ENCODE results near the gene LAMC1.
"Not testable (repeated sequence)": the region's sequence is repeated elsewhere in the genome, so short reads cannot be mapped to it uniquely, and the experiment has no call there.

Gene LAMC1

DNA sequence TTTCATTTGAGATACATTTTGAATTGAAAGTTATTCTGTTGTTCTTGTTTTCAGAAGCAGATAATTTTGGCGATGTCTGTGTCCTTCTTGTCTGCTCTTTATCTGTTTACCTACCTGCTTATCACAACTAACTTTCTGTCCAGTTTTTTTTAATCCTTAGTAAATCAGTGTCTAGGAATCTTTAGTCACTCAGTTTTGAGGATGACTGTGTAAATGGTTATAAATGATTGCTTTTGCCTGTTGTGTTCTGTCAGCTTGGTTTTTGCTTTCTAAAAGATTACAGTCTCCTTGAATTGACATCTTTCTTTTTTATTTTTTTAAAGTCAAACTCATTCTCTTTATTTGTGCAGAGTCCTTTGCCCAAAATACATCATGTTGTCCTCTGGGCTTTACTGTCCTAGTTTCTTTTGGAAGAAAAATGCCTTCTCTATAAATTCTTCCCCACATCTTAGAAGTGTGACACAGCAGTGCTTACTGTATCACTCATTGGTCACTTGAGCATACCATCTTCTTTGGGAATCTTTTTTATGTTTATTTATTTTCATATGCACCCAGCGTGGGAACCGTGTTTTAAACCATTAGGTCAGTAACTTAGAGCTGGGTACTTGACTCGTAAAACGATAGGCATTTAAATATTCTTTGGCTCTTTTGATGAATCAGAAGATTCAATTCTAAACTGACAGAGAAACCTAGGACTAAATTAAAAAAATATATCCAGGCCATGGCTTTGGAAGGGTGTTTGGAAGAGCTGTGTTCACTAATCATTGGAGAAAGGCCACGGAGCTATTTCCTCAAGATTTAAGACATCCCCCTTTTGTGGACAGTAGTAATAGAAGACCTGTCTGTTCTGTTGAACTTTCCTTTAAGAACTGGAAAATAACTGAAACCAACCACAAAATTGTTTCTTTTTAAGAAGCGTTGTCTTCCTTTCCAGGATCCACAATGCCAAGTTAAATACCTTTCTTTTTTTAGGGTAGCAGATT, 20.9 kb downstream of the LAMC1 start:
- no peak for DNase-seq

DNA sequence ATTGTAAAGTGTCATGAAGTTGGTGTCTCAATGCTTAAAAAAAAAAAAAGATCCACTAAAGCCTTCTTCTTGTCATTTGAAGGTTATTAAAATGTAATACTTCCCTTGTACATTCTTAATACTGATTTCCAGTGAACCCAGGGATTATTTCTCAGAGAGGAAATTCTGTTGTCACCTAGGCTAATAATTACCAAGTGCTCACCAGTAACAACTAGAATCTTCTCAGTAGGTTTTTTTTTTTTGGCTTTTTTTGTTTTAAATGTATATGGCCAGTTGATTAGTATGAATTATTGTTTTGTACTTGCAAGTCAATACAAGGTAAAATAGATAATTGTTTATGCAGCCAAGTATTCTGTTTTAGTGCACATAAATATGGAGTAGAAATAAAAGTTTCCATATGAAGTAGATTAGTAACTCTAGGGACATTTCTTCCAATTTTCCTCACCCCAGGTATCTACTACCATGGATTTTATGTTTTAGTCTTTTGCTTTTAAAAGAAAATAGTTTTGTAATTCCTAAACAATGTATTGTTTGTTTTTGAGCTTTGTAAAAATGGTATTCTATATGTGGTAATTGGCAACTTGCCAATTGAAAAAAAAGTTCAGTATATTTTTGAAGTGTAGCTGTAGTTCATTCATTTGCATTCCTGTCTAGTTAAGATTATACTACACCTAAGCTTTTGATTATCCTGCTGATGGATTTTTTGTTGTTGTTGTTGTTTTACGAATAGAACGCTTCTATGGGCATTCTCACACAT, 21.9 kb downstream of the LAMC1 start:
- DNase-seq = no peak

DNA sequence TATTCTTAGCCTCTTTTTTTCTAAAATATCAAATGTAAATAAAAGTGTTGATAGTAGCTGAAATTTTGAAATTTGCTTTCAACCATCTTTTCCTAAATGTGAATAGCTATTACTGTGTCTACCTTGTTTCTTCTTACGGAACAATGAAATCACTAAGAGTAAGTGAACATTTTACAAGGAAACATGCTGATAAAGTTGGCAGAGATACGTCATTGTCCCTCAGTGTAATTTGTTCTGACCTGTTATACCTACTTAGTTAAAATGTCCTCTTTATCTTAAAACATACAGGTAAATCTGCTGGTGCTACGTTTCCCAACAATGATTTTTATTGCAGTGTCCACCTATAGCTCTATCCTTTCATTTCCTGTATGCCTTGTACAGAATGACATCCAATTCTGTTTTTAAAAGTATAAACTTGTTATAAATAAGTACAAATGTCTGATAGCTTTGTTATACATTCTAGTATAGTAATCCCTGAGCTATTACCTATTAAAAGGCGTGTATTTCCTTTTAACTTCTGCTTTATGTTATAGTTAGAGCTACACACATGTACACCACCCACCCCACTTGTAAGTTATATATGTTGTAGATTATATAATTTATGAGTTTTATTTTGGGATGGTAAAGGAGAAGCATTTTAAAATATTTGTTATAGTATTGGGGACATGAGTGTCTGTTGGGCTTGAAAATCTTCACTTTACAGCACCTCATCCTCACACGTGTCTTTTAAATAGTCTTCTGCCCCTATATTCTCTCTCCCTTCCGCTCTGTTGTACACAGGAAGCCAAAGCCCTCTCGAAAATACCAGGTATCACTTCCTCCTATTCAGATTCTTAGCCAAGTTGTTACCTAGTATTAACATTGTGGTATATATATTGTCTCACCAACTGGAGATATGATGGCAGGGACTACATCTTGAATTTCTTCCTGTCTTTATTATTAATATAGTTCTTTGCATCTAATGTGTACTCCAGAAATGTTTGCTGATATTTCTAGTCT, 25.2 kb downstream of the LAMC1 start:
- DNase-seq = no peak

DNA sequence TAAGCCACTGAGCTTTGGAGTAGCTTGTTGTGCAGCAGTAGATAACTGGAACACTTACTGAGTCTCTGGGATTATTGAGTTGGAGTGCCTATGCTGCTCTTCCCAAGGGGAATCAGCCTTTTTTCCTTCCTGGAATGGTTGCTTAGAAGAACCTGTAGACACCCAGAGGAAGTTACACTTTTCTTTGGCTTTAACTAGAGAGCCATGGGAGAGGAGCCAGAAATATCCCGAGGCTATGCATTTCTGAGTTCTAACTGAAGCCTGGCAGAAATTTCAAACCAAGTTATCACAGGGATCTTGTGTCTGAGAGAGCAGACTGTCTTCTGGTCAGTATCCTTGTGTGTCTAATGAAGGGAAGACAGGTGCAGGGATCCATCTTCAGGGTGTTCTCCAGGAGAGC, 28.3 kb downstream of the LAMC1 start:
- DNase-seq = no peak

DNA sequence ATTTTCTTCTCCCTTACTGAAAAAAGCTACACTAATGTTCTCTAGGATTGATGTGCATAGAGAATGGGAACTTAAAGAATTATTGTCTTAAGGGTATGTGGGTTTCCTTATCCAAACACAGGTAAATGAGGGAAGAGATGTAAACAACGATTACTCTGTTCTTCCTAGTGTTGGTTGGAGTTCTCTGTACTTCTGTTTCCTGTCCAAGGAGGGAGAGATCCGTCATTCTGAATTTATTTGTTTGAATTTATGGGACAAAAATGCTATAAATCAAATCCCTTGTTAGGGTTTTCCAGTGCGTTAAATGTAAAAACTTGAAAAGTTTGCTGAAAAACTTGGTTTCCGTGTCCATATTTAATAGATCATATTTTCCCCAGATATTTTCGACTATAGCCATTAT, 29.6 kb downstream of the LAMC1 start:
- DNase-seq = no peak

DNA sequence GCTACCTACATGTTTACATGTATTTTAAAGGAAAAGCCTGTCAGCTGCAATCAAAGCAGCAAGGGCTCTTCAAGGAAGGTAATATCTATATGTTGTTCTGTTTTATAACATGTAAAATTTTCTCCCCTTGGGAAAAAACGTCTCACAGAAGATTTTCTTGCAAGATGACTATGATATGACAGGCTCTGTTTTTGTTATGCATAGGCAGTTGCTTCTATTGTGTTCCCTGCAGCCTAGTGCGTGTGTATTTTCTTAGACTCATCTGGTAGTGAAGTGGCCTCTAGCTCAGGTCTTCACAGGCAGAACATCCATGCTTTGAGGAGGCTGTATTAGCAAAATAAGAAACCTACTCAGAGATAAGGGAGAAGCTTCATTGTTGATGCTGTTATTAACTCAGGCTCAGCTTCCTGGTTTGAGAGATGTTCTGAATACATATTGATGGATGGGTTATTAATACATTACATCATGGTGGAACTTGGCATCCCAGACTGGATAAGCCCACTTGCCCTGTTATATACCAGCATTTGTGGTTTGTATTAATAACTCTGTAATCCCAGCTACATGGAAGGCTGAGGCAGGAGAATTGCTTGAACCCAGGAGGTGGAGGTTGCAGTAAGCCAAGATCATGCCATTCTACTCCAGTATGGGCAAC, 35.8 kb downstream of the LAMC1 start:
- no peak for DNase-seq

DNA sequence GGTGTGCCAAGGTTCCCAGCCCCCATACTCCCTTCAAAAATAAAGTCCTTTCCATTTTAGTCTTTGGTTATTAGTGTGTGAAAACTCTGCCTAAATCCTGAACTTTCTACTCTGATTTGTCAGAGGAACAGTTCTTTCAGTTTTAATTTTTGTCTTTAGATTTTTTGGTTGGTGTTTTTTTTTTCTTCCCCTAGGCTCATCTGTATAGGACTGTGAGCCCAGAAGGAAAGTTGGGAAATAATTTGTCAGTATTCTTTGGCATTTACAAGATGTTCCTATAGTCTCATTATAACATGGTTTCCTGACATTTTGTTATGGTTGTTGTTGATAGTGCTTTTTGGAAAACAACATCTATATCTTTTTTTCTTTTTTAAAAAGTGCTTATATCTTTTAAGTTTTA, 38.0 kb downstream of the LAMC1 start:
- DNase-seq = no peak

DNA sequence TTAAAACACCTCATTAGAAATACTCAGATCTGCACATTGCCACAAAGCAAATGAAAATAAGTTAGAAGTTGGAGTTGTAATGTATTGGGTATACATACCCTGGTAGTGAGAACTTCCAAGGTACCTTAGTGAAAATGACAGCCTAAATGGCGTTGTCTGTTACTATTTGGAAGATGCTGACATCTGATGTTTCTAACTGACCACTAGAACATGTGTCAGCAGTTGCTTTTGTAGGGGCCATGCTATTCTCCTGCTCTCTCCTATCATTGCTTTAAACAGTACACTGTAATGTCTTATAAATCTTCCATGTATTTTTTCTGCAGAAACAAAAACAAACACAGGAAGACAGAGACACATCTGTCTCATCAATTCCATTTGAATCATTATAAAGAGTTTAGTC, 40.1 kb downstream of the LAMC1 start:
- DNase-seq = no peak

DNA sequence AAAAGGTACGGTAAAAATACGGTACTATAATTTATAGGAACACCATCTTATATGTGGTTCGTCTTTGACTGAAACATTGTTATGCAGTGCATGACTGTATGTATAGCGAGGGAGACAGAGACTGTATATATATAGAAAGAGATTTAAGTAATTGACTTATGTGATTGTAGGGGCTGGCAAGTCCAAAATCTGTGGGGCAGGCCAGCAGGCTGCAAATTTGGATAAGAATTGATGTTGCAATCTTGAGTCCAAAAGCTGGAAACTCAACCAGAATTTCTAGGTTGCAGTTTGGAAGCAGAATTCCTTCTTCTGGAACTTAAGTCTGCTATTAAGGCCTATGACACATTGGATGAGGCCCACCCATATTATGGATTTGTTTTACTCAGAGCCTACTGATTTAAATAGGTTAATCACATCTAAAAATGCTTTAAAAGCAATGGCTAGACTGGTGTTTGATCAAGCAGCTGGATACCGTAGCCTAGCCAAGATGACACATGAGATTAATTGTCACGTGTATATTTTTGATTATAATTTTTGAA, 42.0 kb downstream of the LAMC1 start:
- no peak for DNase-seq

DNA sequence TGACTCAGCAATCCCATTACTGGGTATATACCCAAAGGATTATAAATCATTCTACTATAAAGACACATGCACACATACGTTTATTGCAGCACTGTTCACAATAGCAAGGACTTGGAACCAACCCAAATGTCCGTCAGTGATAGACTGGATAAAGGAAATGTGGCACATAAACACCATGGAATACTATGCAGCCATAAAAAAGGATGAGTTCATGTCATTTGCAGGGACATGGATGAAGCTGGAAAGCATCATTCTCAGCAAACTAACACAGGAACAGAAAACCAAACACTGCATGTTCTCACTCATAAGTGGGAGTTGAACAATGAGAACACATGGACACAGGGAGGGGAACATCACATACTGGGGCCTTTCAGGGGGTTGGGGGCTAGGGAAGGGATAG, 43.2 kb downstream of the LAMC1 start:
- DNase-seq = not testable (repeated sequence)

DNA sequence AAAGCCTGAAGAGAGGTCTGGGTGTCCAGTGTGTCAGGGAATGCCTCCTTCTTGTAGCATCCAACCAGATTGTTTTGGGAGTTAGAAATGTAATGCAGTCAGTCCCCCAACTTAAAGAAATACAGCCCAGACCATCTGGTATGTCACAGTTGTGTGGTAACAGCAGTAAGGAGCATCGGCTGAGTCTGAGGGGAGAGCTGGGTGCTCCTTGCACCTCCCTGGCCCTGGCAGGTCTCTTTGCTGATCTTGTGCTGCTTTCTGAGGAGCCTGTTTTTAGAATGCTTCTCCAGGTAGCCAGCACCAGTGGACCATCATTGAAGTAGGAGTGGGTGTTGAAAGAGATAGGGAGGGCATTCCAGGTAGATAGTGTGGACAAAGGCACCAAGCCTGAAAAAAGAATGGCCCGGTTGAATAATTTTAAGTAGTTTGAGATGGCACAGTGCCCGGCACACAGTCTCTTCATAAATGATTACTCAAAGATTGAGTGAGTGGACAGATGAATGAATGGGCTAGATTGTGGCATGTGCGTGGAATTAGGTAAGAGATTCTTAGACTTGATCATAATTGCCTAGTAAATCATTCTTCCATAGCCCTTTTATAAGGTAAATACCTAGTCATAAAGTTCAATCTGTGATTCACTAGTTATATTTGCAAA, 46.5 kb downstream of the LAMC1 start:
- DNase-seq = peak; percentile 72

DNA sequence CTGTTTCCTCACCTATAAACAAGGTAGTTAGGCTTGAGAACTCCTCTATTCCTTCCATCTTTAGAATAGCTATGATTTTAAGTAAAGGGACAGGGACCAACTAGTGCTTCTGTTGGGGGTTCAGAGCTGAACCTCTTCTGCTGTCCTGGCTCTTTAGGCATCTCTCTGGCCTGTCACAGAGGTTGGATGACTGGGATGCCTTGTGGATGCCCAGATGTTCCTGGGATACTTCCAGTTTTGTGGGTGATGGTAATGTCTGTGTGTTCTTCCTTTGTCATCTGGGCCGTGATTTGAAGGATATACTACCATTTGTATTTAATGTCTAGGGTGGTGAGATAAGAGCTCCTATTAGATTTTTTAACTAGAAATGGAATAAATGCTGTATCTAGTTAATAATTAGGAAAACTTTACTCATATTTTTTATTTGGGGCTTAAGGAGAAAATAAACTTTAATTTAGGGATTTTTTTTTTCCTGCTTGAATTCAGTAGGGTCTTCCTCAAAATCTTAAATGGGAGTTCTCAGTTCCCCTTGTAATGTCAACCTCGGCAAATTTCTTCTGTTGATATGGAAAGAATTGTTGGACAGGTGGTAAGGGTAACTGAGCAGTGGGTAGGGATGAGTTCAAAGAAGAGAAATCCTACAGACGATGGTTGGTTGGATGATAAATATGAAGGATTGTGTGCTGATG, 47.2 kb downstream of the LAMC1 start:
- DNase-seq = no peak

DNA sequence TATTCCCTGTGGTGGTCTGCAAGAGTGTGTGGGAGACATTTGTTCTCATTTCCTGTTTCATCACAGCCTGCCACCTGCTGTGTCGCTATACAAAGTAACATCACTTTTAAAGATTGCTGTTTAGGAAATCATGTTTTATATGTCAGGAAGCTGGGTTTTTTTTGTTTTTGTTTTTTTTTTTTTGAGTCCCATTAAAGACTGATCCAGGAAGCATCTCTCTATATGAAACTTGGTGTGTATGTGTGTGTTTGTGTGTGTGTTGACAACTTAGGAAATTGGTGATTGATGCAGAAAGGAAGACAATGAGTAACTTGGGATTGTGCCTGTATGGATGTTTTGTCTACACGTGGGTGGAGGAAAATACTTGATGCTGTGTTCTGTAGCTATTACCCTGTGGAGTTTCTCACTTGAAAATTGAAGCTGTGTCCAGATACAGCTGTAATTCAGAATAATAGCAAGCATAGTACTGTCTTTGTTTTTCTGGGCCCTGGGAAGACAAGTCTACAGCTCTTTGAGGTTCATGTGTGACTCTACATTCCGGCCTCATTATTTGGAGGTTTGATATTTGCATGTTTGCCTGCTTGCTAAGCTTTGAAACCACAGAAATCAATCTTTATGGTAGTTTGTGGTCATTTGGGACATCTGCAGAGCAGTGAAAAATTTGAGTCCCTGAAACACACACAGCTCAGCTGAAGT, 47.9 kb downstream of the LAMC1 start:
- DNase-seq = no peak

DNA sequence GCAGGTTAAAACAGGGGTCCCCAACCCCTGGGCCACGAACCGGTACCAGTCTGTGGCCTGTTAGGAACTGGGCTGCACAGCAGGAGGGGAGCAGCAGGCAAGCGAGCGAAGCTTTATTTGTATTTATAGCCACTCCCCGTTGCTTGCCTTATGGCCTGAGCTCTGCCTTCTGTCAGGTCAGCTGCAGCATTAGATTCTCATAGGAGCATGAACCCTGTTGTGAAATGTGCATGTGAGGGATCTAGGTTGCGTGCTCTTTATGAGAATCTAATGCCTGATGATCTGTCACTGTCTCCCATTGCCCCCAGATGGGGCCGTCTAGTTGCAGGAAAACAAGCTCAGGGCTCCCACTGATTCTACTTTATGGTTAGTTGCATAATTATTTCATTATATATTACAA, 49.4 kb downstream of the LAMC1 start:
- not testable (repeated sequence) for DNase-seq

DNA sequence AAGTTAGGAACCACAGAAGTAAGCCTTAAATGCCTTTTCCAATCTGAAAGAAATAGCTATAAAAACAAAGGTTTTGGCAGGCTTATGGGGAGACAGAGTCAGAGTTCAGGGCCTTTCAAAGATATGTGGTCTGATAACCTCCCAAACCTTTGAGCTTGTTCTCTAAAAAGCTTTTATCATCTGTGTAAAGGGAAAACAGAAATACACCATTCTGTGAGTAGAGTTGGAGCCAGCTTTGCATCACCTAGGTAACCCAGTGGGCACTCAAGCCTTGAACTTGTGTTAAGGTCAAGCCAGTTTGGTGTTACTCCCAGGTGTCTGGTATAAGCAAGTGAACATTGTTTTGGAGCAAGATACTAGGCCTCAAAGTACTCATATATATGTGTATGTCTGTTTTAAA, 50.1 kb downstream of the LAMC1 start:
- DNase-seq = no peak

DNA sequence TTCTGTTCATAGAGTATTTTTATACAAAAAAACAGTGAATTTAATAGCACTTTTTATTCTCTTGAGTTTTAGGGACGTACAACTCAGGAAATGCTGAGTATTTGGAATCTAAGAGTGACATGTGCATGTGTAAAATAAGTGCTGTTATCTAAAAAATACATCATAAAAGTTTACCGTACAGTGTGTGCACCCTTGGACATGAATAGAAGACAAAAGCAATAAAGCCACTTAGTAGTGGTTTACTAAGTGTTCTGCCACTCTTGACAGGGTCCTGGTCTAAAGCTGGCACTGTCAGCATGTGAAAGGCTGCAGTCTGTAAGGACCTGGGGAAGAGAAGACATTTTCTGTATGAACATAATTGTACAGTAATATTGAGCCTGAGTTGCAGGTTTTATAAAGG, 51.0 kb downstream of the LAMC1 start:
- DNase-seq = no peak

DNA sequence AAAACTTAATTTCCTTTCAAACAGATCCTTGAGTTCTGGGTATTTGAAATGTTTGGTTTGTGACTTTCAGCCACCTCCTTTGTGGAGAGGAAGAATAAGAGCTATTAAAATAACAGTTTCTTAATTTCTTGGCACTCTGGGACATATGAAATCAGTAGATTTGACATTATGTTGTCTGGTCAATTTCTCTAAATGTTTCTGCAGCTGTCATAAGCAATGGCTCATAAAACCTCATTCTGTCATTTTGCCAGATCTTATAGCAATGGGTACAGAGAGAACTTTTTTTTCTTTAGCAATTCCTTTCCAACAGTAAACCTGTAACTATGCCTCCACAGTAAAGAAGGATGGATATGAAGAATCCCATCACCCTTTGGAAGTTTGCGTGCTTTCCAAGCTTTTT, 52.6 kb downstream of the LAMC1 start:
- no peak for DNase-seq

DNA sequence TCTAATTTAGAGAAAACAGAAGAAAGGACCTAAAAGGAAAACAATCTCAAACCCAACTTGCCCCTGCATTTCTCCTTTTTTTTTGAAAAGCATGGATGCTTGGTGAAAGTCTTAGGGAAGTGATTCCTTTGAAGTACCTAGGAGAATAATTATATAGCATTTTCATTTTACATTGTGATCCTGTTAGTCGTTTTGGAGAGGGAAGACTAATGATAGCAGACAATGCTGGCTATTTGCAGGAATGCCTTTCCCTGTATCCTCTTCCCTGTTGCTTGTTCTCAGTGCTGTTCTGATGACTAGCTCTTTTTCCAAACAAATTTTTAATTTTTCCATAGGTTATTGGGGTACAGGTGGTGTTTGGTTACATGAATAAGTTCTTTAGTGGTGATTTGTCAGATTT, 53.9 kb downstream of the LAMC1 start:
- no peak for DNase-seq

DNA sequence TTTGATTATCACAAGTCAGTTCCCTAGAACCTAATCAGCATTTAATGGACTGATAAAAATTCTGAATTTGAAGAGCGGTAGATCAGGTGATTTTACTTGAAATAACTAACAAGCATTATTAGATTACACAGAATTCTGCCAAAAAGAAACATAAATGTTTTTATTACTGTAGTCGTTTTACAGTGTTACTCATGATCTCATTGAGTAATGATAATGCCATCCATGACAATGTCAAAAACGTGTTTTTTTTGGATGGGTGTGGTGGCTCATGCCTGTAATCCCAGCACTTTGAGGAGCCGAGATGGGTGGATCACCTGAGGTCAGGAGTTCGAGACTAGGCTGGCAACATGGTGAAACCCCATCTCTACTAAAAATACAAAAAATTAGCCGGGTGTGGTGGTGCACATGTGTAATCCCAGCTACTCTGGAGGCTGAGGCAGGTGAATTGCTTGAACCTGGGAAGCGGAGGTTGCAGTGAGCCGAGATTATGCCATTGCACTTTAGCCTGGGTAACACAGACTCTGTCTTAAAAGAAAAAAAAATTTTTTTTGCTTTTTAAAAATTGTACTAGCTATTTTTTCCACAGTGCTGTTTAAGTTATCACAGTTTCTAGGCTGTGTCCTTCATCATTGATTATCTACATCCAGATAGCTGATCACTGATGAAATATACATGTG, 56.6 kb downstream of the LAMC1 start:
- DNase-seq = no peak

DNA sequence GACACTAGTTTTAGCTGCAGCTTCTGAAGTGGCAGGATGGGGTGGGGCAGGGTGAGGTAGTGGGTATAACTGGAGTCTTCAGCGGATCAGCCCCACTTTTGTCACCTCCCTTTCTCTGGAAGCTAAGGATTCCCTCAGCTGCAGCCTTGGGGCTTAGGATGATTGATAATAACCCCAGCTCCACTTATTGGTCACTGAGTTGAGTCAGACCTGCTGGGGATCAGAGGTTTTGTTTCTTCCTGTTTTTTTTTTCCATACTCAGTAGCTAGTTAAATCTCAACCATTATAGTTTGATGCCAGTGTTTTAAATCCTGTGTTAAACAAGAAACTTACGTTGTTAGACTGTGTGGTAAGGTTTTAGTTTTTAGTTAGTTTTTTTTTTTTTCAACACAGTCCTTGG, 57.2 kb downstream of the LAMC1 start:
- DNase-seq = no peak
